ENCODE measurements around the gene CEL.

Gene CEL

DNA sequence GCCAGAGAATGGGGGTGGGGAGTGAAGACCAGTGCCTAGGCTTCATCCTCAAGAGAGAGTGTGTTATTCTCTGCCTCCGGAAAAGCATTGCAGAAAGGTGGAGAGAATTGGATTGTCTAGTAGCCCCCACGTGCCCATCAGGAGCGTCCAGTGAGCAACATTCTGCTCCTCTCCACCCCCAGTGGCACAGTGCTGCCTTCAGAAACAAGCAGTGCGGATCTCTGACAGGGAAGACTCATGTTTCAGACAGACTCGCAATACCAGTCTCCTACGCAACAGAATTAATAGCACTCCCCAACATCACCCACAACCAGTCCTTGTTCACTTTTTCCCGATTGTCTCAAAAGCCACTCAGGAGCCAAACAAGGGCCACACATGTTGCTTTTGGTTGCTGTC is 14.9 kb upstream of the CEL start:
- peaks cover 5% of the 10 kb centered on the region for H3K4me1 ChIP-seq (ENCODE audit: insufficient read depth, insufficient read length)
- no peaks in the 10 kb centered on the region for H3K27me3 ChIP-seq (ENCODE audit: insufficient read depth, insufficient read length)
- no peak overlapping the region for H3K4me3 ChIP-seq (ENCODE audit: insufficient read length, low read depth)
- DNase-seq (ENCODE audit: low read depth, low spot score): no peak
- H3K9ac ChIP-seq (ENCODE audit: insufficient read length, low read depth): no peak overlapping the region
- no peaks in the 10 kb centered on the region for H3K9me3 ChIP-seq (ENCODE audit: insufficient read depth, low read length)
- peaks cover 94% of the 10 kb centered on the region for H3K36me3 ChIP-seq (ENCODE audit: insufficient read depth, insufficient read length, low read length)
- no peak for TF ChIP-seq YY1 (IDR thresholded peaks at IDR 0.05; ENCODE audit: insufficient read depth, insufficient read length)
- TF ChIP-seq ZNF274 (IDR thresholded peaks at IDR 0.05; ENCODE audit: low read depth, low read length): no peak
- TF ChIP-seq SUZ12 (IDR thresholded peaks at IDR 0.05; ENCODE audit: extremely low read depth, insufficient read depth, insufficient read length): no peak

DNA sequence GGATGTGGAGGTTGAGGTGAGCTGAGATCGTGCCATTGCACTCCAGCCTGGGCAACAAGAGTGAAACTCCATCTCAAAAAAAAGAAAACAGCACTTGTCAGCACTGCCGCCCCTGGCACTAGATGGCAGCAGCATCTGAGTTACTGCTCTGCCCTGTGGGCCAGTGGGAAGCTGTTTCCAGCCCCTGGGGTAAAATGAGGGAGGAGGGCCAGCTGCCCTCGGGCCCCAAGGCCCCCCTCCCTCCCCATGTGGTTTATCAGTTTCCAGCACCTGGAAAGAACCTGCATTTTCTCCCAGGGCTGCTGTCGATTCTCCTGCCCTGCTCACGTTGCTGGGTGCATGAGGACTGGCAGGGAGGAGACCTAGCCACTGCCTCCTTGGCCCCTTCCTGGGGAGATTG is 13.2 kb upstream of the CEL start:
- Histone ChIP-seq H3K27me3 (ENCODE audit: insufficient read depth, insufficient read length) (no peaks in the 10 kb centered on the region), H3K36me3 (ENCODE audit: insufficient read depth, insufficient read length, low read length) (peaks cover 91% of the 10 kb centered on the region), H3K4me3 (ENCODE audit: insufficient read length, low read depth) (no peak overlapping the region), H3K9ac (ENCODE audit: insufficient read length, low read depth) (no peak overlapping the region), H3K9me3 (ENCODE audit: insufficient read depth, low read length) (no peaks in the 10 kb centered on the region), H3K4me1 (ENCODE audit: insufficient read depth, insufficient read length) (peaks cover 5% of the 10 kb centered on the region)
- no peak for DNase-seq (ENCODE audit: low read depth, low spot score)
- TF ChIP-seq ZNF274 (IDR thresholded peaks at IDR 0.05; ENCODE audit: low read depth, low read length) (no peak), YY1 (IDR thresholded peaks at IDR 0.05; ENCODE audit: insufficient read depth, insufficient read length) (no peak), SUZ12 (IDR thresholded peaks at IDR 0.05; ENCODE audit: extremely low read depth, insufficient read depth, insufficient read length) (no peak)

DNA sequence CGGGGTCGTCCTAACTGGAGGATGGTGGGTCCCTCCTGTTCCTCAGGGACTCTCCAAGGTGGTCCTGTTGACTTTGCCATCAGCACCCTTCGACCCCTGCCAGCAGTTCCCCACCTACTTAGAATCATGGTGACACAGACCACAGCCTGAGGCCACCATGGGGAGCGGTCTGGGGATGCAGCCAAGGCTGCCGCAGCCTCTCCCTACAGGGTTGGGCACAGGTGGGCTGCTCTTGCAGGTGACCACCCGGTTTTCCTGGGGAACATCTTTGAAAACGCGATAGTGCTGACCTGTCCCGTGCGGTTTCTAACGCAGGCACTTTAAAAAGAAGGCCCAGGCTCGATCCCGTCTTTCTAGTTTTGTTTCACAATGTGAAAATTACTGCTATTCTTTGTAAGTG is 12.7 kb upstream of the CEL start:
- no peak overlapping the region for H3K9ac ChIP-seq (ENCODE audit: insufficient read length, low read depth)
- no peak overlapping the region for H3K4me3 ChIP-seq (ENCODE audit: insufficient read length, low read depth)
- peaks cover 5% of the 10 kb centered on the region for H3K4me1 ChIP-seq (ENCODE audit: insufficient read depth, insufficient read length)
- no peaks in the 10 kb centered on the region for H3K27me3 ChIP-seq (ENCODE audit: insufficient read depth, insufficient read length)
- H3K36me3 ChIP-seq (ENCODE audit: insufficient read depth, insufficient read length, low read length): peaks cover 91% of the 10 kb centered on the region
- no peaks in the 10 kb centered on the region for H3K9me3 ChIP-seq (ENCODE audit: insufficient read depth, low read length)
- DNase-seq (ENCODE audit: low read depth, low spot score): no peak
- TF ChIP-seq SUZ12 (IDR thresholded peaks at IDR 0.05; ENCODE audit: extremely low read depth, insufficient read depth, insufficient read length) (no peak), ZNF274 (IDR thresholded peaks at IDR 0.05; ENCODE audit: low read depth, low read length) (no peak), YY1 (IDR thresholded peaks at IDR 0.05; ENCODE audit: insufficient read depth, insufficient read length) (no peak)

DNA sequence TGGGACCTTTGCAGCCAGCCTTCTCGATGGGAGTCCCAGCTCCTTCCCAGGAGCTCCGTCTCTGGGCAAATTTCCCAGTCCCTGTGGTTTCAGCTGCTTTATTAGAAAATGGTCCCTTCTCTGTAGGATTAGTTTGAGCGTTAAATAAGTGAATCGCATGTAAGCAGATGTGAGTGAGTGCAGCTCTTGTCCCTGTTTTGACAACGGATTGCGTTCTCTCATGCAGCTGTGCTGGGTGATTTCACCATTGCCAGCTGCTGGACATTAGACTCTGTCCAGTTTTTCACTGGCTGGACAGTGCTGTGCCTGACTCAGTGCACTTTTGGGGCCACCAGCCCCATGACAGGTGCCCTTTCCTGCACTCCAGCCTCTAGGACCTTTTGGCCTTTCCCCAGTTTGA is 11.6 kb upstream of the CEL start:
- Histone ChIP-seq H3K36me3 (ENCODE audit: insufficient read depth, insufficient read length, low read length) (peaks cover 91% of the 10 kb centered on the region), H3K27me3 (ENCODE audit: insufficient read depth, insufficient read length) (no peaks in the 10 kb centered on the region), H3K4me1 (ENCODE audit: insufficient read depth, insufficient read length) (peaks cover 5% of the 10 kb centered on the region), H3K4me3 (ENCODE audit: insufficient read length, low read depth) (no peak overlapping the region), H3K9ac (ENCODE audit: insufficient read length, low read depth) (no peak overlapping the region), H3K9me3 (ENCODE audit: insufficient read depth, low read length) (no peaks in the 10 kb centered on the region)
- TF ChIP-seq YY1 (IDR thresholded peaks at IDR 0.05; ENCODE audit: insufficient read depth, insufficient read length) (no peak), SUZ12 (IDR thresholded peaks at IDR 0.05; ENCODE audit: extremely low read depth, insufficient read depth, insufficient read length) (no peak), ZNF274 (IDR thresholded peaks at IDR 0.05; ENCODE audit: low read depth, low read length) (no peak)
- DNase-seq (ENCODE audit: low read depth, low spot score): no peak

DNA sequence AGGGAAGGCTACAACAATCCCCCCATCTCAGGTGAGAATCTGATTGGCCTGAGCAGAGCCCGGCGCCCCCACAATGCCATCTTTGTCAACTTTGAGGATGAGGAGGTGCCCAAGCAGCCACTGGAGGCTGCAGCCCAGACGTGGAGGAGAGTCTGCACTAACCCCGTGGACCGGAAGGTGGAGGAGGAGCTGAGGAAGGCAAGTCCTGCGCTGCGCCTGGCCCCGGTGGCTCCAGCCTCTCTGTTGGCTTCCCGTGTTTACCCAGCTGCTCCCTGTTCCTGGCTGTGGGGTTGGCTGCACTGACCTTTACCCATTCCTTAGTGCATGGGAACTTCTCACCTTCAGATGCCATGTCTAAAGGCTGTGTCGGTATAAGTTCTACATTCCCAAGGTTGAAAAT is 11.0 kb upstream of the CEL start:
- H3K36me3 ChIP-seq (ENCODE audit: insufficient read depth, insufficient read length, low read length): peaks cover 91% of the 10 kb centered on the region
- no peaks in the 10 kb centered on the region for H3K9me3 ChIP-seq (ENCODE audit: insufficient read depth, low read length)
- no peak for TF ChIP-seq YY1 (IDR thresholded peaks at IDR 0.05; ENCODE audit: insufficient read depth, insufficient read length)
- no peak for TF ChIP-seq SUZ12 (IDR thresholded peaks at IDR 0.05; ENCODE audit: extremely low read depth, insufficient read depth, insufficient read length)
- TF ChIP-seq ZNF274 (IDR thresholded peaks at IDR 0.05; ENCODE audit: low read depth, low read length): no peak
- no peak overlapping the region for H3K9ac ChIP-seq (ENCODE audit: insufficient read length, low read depth)
- no peaks in the 10 kb centered on the region for H3K27me3 ChIP-seq (ENCODE audit: insufficient read depth, insufficient read length)
- no peak overlapping the region for H3K4me3 ChIP-seq (ENCODE audit: insufficient read length, low read depth)
- no peak for DNase-seq (ENCODE audit: low read depth, low spot score)
- H3K4me1 ChIP-seq (ENCODE audit: insufficient read depth, insufficient read length): peaks cover 5% of the 10 kb centered on the region

DNA sequence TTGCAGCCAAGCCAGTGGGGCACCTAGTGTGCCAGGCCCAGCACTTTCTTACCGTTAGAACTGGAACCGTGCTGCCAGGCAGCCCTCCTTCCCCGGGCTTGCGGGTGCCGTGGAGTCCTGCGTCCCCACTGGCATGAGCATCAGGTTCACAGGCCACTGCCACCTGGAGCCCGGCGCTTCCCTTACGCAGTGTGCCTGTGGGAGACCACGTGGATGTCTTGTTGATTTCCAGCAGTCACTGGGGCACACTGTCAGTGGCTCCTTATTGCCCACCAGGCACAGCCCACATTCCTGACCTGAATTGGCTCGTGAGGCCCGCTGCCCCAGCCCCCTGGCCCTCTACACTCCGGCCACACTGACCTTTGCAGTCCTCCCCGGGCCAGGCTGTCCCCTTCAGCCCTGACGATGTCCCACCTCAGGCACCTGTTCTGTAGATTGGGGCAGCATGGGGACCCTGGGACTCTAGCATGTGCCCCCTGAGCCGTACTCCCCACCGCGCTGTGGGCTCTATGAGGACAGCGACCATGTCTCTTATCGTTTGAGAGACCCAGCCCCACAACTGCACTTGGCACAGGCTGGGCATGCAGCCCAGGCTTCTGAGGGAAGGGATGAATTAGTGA is 10.4 kb upstream of the CEL start:
- Histone ChIP-seq H3K4me1 (ENCODE audit: insufficient read depth, insufficient read length) (peaks cover 5% of the 10 kb centered on the region), H3K4me3 (ENCODE audit: insufficient read length, low read depth) (no peak overlapping the region), H3K36me3 (ENCODE audit: insufficient read depth, insufficient read length, low read length) (peaks cover 91% of the 10 kb centered on the region), H3K9me3 (ENCODE audit: insufficient read depth, low read length) (no peaks in the 10 kb centered on the region), H3K27me3 (ENCODE audit: insufficient read depth, insufficient read length) (no peaks in the 10 kb centered on the region), H3K9ac (ENCODE audit: insufficient read length, low read depth) (no peak overlapping the region)
- DNase-seq (ENCODE audit: low read depth, low spot score): no peak
- TF ChIP-seq YY1 (IDR thresholded peaks at IDR 0.05; ENCODE audit: insufficient read depth, insufficient read length): no peak
- no peak for TF ChIP-seq SUZ12 (IDR thresholded peaks at IDR 0.05; ENCODE audit: extremely low read depth, insufficient read depth, insufficient read length)
- no peak for TF ChIP-seq ZNF274 (IDR thresholded peaks at IDR 0.05; ENCODE audit: low read depth, low read length)

DNA sequence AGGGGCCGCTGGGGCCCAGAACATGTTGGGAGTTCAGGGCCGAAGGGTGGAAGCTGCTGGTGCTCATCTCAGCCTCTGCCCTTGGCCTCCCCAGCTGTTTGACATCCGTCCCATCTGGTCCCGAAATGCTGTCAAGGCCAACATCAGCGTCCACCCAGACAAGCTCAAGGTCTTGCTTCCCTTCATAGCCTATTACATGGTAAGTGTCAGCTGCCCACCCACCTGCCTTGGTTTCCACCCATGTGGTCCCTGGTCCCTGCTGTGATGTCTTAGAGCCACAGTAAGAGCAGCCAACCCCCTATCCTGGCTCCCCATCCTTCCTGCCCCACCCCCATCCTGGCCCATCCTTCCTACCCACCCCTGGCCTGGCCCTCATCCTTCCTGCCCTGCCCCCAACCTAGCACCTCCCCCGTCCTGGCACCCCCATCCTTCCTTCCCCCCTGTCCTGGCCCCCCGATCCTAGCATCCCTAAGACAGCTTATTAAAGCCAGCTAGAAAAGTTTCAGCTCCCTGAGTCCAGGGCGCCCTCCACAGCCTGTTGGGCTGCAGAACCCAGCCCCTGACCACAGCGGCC is 9.7 kb upstream of the CEL start:
- DNase-seq (ENCODE audit: low read depth, low spot score): no peak
- TF ChIP-seq ZNF274 (IDR thresholded peaks at IDR 0.05; ENCODE audit: low read depth, low read length): no peak
- Histone ChIP-seq H3K27me3 (ENCODE audit: insufficient read depth, insufficient read length) (no peaks in the 10 kb centered on the region), H3K4me1 (ENCODE audit: insufficient read depth, insufficient read length) (no peaks in the 10 kb centered on the region), H3K9me3 (ENCODE audit: insufficient read depth, low read length) (no peaks in the 10 kb centered on the region), H3K4me3 (ENCODE audit: insufficient read length, low read depth) (no peak overlapping the region), H3K9ac (ENCODE audit: insufficient read length, low read depth) (no peak overlapping the region), H3K36me3 (ENCODE audit: insufficient read depth, insufficient read length, low read length) (peaks cover 91% of the 10 kb centered on the region)
